ENCODE data around the gene TUBA3D.
"Not testable (repeated sequence)": the region's sequence is repeated elsewhere in the genome, so short reads cannot be mapped to it uniquely, and the experiment has no call there.

The TUBA3D gene

DNA sequence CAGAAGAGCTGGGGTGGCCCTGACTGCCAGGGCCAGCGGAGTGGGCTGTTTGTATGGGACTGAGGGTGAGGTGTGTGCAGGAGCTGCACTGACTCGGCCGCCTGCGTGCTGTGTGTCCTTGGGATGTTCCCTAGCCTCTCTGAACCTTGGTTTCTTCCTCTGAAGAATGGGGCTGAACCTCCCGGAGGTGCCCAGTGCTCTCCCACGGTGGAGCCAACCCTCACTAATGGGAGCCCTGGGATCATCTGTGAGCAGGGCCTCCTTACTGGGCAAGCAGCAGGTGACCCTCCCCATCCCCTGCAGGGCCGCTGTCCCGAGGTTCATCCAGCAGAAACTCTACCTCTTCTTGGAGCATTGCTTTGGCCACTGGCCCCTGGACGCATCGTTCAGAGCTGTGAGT, 40.1 kb downstream of the TUBA3D start:
- DNase-seq, result no peak

DNA sequence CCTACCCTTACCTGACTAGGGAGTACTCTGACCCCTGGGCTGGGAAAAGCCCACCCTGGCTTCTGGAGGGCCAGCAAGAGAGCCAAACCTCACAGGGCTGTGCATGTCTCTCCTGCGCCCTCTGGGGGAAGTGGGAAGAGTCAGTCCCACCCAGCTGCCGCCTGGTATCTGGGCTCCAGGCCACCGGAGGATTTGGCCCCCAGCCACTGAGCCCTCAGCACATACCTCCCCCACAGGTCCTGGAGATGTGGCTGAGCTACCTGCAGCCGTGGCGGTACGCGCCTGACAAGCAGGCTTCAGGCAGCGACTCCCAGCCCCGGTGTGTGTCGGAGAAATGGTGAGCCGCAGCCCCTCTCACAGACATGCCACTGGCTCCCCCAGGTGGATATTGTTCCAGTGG, 40.7 kb downstream of the TUBA3D start:
- DNase-seq, result not testable (repeated sequence)

DNA sequence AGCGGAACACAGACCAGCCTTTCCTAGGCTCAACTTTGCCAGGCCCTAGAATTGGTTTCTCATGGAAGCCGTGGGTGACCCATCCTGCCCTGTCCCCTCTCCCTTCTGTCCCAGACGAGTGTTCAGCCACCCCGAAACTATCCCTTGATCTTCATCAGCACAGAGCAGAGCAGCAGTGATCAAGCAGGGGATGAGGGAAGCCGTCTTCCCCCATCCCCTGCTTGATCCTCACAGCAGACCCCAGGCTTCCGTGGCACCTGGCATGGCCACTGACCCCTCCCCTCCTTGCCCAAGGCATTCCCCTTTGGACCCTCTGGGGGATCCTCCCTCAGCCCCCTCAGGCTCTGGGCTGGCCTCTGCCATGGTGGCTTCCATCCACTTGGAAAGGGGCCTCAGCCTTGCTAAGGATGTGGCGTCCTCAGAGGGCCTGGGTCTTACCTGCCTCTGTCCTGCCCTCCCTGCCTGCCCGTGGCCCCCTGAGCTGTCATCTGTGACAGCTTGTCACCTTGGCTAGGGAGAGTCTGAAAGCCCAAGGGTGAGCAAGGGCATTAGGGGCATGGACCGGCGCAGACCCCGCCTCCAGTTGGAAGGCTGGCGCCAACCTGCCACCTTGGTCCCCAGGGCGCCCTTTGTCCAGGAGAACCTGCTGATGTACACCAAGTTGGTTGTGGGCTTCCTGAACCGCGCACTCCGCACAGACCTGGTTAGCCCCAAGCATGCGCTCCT, 41.4 kb downstream of the TUBA3D start:
- DNase-seq, result no peak

DNA sequence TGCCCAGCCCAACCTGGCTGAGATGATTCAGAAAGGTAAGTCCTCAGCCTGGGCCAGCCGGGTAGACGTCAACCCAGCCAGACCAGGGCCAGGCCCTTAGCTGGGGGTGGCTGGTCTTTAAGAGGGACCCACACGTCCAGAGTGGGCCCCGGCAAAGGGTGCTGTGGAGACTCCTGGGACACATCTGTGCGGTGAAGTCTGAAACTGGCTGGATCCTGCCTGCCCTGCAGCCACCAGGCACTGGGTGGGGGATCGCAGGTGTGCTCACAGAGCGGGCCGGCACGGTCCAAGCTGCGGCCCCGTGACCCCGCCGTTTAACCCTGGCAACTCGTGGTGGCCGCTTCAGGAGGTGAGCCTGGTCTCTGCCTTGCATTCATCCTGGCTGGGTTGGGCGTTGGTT, 41.9 kb downstream of the TUBA3D start:
- DNase-seq, result not testable (repeated sequence)

DNA sequence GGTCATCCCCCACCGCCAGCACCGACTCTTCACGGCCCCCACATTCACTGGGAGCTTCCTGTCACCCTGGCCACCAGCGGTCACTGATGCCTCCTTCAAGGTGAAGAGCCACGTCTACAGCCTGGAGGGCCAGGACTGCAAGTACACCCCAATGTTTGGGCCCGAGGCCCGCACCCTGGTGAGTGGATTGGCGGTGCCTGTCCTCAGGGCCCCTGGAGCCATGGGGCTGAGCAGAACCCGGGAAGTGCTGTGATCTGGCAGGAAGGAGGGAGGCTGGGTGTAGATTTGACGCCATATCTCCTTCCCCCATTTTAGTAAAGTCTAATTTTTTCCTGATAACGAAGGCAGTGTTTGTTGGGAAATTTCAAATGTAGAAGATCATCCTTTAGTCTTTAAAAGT, 42.6 kb downstream of the TUBA3D start:
- DNase-seq, result not testable (repeated sequence)

DNA sequence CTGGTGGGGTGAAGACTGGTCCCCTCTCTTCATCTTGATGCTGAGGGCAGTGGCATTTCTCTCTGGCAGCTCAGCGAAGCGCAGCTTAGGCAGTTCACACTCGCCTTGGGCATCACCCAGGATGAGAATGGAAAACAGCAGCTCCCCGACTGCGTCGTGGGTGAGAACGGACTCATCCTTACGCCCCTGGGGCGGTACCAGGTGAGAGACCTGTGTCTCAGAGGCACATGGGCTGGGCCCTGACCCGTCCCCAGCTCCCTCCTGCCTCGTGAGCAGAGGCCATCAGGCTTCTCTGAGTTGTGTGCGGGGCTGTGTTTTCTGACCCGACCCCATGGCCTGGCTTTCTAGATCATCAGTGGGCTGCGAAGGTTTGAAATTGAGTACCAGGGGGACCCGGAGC, 43.5 kb downstream of the TUBA3D start:
- DNase-seq, result no peak

DNA sequence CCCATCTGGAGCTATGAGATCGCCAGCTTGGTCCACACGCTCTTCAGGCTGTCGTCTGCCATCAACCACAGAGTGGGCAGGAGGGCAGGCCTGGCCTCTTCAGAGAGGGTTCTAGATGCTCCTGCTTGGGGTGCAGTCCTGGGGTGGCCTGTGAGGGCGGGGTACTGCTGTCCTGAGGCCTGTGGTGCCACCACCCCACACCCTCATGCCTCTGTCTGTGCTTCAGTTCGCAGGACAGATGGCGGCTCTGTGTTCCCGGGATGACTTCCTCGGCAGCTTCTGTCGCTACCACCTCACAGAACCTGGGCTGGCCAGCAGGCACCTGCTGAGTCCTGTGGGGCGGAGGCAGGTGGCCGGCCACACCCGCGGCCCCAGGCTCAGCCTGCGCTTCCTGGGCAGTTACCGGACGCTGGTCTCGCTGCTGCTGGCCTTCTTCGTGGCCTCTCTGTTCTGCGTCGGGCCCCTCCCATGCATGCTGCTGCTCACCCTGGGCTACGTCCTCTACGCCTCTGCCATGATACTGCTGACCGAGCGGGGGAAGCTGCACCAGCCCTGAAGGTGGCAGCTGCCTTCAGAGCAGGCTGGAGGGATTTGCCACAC, 44.1 kb downstream of the TUBA3D start:
- DNase-seq, result not testable (repeated sequence)

DNA sequence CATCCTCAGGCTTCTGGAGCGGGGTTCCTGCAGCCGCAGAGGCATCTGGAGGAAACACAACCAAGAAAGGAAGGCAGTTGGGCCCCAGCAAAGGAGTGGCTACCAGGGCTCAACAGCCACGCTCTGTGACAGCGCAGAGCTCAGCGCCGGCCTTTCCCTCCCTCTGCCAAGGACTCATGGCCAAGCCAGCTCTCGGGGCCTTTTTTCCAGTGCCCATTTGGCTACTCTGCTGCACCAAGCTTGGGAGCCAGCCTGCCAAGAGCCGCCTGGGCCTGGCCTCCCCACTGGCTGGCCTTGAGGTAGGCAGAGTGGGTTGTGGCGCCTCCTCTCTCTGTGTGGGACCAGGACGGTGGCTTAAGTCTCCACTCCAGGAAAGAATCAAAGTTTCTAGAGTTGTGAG, 44.6 kb downstream of the TUBA3D start:
- DNase-seq, result no peak

DNA sequence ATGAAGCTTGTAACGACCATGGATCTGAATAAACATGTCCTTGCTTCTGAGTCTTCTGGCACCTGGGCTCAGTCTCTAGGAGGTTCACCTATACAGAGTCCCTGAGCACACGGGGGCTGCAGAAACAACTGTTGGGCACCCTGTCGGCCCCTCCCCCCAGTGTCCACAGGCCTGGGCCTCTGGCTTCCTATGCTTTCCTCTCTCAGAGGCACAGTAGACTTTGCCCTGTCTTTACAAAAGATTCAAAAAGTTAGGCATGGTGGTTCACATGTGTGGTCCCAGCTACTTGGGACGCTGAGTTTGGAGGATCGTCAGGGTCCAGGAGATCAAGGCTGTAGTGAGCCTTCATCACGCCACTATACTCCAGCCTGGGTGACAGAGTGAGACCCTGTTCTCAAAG, 45.6 kb downstream of the TUBA3D start:
- not testable (repeated sequence) for DNase-seq

DNA sequence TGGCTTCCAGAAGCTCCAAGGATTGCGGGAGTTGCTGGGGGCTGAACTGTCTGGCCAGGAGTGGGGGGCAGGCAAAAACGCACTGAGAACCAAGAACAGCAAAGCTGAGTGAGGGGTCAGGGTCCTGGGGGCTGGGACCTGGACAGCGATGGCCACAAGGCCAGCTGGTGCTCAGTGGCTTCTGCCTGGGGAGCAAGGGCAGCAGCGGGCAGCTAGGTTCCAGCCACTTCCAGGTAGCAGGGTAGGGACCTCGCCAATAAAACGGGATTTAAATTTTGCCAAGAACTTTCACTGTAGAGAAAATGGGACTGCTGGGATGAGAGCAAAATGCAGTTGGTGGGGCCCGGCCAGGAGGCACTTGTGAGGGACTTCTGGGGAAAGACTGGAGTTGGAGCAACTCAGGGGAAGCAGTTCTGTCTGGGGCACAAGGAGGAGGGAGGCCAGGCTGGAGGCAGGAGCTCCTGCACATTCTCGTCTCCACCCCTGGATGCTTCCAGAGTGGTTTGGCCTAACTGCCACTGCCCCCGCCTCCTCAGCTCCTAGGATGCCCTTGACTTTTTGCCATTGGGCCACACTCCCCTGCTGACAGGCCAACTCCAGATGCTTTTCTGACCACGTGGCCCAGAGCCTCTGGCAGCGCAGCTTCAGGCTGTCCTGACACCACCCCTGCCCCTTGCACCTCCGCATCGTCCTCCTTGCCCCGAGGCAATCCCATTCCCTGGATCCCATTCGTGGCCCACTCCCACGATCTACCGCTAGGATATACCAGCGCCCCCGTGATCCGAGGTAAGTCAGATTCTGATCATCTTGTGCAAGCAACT, 46.3 kb downstream of the TUBA3D start:
- DNase-seq, result no peak

DNA sequence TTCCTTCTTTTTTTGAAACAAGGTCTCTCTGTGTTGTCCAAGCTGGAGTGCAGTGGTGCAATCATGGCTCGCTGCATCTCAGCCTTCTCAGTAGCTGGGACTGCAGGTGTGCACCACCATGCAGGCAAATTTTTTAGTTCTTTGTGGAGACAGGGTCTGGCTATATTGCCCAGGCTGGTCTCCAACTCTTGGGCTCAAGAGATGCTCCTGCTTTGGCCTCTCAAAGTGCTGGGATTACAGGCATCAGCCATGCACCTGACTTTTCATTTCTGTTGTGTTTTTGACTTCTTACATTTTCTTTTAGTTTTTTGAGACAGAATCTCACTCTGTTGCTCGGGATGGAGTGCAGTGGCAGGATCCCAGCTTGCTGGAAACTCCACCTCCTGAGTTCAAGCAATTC, 49.3 kb downstream of the TUBA3D start:
- peak in 1 of 2 donors; percentile 4 for DNase-seq

DNA sequence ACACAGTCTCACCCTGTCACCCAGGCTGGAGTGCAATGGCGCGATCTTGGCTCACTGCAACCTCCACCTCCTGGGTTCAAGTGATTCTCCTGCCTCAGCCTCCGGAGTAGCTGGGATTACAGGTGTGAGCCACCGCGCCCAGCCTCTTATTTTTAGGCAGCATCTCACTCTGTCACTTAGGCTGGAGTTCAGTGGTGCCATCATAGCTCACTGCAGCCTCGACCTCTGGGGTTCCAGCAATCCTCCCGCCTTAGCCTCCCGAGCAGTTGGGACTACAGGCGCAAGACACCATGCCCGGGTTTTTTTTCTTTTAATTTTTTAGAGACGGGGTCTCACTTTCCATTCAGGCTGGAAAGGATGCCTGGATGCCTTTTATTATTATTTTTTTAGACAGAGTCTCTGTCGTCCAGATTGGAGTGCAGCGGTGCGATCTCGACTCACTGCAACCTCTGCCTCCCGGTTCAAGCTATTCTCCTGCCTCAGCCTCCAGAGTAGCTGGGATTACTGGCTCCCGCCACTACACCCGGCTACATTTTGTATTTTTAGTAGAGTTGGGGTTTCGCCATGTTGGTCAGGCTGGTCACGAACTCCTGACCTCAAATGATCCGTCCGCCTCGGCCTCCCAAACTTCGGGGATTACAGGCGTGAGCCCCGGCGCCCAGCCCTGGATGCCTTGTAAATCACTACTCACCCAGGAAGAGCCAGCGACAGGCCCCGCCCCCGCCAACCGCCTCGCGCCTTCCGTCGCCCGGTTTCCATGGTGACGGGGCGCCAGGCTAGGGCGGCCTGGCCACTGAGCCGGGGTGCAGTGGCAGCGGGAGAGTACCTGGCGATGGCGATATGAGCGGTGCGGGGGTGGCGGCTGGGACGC, 51.4 kb downstream of the TUBA3D start, which contains the start of gene CCDC74A:
Gene CCDC74A (plus strand): TSS at position 758 of the 871 bp plus-strand sequence. CDS start 83 bp downstream, at position 841.
- DNase-seq, result peak; percentile 78 to 85

DNA sequence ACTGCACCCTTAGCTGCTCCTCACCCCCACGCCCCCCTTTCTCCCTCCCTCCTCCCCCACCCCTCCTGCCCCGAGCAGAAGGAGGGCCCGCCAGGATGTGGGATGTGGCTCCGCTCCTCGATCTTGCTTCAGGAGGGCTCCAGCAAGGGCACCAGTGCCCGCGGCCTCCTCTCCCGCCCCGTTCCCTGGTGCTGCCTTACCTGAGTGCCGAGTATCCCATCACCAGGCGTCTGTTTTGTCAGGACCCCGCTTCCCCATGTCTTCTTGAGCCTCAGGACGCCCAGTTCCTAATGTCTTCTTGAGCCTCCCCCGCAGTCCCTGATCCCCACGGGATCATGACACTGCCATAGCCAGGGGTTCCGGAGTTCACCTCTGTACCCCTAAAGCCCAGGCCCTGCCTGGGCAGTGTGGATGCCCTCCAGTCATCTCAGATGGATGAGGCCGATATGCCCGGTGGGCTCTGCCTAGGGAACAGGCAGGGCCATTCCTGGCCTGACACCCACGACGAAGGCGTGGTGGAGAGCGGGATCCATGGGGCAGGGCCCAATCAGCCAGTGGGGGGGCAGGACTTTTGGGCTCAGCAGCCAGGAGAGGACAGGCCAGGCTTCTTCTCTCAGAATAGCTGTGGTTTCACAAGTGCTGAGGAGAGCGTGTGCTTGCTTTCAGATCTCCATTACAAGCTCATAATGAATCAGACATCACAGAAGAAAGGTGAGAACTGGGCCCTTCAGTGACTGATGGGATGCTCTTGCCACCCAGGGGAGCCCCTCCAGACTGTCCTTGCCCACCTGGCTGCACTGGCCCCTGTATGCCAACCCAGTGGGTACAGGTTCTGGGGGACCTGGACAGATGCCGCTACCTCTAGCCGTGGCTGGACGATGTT, 53.3 kb downstream of the TUBA3D start:
- not testable (repeated sequence) for DNase-seq

DNA sequence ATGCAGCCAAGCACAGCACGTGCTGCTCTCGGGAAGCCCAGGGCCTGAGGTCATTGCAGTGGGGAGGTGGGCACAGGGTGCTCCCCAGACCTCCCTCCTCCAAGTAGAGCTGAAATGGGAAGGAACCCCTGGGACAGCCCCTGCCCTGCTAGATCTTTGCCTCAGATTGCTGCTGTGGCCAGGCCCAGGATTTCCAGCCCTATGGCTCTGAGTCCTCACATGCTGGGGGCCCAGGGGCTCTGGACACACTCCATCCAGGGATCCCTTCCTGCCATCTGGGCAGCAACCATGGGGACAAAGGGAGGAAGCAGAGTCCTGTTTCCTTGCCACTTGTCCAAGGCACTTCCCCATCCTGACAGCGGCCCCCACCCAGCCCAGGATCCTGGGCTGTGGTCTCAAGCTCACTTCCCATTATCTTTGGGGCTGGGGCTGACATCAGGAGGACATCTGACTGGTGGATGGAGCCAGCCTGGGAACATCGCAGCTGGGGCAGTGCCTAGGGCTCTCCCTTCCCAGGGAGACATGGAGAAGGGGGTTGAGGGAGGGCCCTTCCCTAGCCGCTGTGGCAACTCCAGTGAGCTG, 54.0 kb downstream of the TUBA3D start:
- not testable (repeated sequence) for DNase-seq

DNA sequence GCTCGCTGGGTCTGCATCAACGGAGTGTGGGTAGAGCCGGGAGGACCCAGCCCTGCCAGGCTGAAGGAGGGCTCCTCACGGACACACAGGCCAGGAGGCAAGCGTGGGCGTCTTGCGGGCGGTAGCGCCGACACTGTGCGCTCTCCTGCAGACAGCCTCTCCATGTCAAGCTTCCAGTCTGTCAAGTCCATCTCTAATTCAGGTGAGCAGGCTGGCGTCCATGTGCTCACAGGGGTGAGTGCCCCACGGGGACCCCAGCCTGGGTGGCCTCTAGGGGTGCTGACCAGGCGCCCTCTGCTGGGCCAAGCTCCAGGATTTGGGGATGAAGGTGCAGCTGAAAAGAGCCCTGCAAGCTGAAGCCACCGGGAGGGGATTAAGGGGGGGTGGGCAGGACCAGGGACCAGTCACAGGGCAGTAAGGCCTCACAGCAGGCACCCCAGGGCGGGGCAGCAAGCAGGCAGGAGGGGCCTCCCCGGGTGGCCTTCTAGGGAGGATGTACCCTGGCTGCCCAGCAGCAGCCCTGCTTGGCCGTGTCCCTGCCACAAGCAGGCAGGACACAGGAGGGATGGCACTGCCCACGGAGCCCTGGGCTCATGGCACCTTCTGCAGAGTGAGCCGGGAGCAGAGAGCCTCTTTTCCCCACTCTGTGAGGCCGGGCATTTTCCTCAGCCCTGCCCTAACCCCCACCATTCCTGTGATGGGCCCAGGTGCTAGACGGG, 54.9 kb downstream of the TUBA3D start:
- not testable (repeated sequence) for DNase-seq

DNA sequence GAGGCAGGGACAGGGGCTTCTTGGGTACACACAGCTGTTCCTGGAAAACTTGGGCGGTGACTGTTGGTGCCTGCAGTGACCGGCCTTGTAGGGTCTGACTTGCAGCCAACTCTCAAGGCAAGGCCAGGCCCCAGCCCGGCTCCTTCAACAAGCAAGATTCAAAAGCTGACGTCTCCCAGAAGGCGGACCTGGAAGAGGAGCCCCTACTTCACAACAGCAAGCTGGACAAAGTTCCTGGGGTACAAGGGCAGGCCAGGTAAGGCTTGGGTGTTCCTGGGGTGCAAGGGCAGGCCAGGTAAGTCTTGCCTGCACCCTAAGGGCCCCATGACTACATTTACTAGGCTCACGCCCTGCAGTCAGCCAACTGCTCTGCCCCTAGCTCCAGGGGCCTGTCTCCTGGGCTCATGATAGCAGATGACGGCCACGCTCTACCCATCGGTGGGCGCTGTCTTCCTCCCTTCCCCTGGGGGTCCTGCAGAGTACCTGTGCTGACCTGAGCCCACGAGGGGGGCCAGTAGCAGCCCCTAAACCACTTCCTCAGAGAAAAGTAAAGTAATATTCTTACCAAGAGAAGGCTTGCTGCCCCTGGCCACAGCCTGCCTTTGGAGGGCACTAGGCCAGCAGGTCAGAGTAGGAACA, 55.7 kb downstream of the TUBA3D start:
- not testable (repeated sequence) for DNase-seq
